ENCODE data around the gene TTC22.

The TTC22 gene

DNA sequence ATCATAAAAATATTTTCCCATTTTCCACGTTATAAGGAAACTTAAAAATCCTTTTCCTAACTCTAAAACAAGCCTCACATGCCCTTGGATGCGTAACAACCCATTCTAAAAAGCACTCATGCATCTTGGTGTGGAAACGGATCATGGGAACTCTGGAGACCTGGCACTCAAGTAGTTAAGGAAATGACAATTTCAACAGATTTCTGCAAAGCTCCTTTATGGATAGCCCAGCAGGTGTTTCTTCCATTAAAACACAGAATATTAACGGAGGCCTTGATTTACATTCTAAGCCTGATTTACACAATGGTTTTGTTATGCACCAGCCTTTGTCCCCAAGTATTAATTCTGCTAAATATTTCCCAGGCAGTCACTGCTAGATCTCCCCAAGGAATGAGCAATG, 49.7 kb downstream of the TTC22 start:
- DNase-seq (ENCODE audit: low read depth in 2 of 2) = no peak

DNA sequence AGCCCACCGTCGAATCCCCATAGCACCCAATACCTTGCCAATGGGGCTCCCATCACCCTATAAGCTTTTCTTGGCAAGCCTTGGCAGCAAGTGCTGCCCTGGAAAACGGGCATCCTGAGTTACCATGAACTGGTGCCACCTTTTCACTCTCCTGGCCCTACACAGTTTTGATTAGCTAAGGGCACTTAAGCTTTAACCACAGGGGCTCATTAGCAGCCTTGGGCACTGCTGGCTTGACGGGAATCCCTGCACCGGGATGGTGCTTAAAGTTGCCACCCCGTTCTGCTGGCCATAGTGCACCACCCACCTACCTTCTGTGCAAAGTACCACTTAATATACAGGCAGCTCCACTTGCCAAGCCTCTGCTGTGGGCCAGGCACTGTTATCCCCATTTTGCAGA, 50.5 kb downstream of the TTC22 start:
- no peak for DNase-seq (ENCODE audit: low read depth in 2 of 2)

GRCh38 chr1:54748094-54748835, 52.9 kb downstream of the TTC22 start:
- DNase-seq (ENCODE audit: low read depth in 2 of 2) = no peak

GRCh38 chr1:54745864-54746263, 55.3 kb downstream of the TTC22 start:
- DNase-seq (ENCODE audit: low read depth in 2 of 2) = no peak

- DNase-seq (ENCODE audit: low read depth in 2 of 2) = no peak
These were observed 55.8 kb downstream of the TTC22 start for GRCh38 chr1:54745274-54745673.

DNA sequence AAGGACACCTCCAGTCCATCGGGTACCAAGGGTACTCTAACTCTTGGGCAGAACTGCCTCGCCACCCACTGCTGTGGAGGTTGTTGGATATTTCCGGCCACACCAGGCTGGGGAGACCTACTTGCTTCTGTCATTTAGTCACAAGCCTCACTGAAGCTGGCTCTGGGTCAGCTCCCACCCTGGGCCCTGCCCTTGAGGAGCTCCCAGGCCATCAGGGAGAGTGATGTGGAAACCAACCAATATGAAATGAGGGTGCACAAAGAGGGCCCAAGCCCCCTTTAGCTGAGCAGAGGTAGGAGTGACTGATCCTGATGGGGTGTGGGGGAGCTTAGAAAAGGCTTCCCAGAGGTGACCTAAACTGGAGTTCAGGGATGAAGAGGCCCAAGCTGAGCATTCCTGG, 56.4 kb downstream of the TTC22 start:
- no peak for DNase-seq (ENCODE audit: low read depth in 2 of 2)

DNA sequence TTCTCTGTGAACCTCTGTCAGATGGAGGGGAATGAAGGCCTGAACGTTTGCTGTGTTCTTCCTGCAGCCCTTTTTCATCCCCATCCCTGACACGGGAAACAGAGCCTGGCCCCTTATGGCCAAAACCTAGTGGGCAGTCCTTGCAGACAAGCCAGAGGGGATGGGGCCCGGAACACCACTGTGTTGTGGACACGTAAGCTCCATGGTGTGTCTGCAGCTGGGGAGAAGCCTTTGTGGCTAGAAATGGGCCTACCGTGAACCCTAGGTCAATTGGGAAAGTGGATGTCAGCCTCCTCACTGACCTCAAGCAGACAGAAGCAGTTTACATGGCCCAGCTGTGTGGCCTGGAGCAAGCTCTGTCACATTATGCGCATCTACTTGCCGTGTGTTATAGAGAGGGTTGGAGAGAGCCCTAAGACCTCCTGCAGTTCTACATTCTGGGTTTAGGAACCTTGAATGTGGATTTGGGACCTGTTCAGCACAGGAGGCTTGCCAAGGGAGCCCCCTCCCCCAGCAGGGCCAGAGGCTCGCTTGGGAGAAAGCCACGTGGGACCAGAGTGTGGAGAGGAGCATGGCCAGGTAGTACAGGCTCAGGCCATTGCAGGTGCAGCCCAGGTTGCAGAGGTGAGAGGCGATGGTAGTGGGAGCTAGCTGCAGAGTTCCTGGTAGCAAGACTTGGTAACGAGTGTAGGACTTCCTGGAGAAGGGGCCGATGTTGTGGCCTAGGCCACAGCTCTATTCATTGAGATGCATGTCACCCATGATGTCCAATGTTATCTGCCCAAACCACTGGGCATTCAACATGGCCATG, 57.5 kb downstream of the TTC22 start:
- DNase-seq (ENCODE audit: low read depth in 2 of 2) = no peak

GRCh38 chr1:54742282-54742681, 58.8 kb downstream of the TTC22 start:
- no peak for DNase-seq (ENCODE audit: low read depth in 2 of 2)

- no peak for DNase-seq (ENCODE audit: low read depth in 2 of 2)
These were observed 59.6 kb downstream of the TTC22 start for GRCh38 chr1:54741531-54741930.

DNA sequence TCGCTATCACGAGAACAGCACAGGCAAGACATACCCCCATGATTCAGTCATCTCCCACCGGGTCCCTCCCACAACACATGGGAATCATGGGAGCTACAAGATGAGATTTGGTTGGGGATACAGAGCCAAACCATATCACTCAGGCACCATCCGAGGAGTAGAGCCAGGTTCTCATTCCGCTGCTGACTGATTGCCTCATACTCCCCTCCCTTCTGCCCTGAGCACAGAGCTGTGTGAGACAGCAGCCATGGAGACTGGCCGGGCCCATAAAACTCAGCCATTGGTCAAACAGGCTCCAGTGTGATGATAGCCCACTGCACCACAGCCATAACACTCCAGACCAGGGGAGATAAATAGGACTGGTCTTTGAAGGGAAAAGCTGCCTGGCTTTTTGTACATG, 62.9 kb downstream of the TTC22 start:
- DNase-seq (ENCODE audit: low read depth in 2 of 2) = no peak

DNA sequence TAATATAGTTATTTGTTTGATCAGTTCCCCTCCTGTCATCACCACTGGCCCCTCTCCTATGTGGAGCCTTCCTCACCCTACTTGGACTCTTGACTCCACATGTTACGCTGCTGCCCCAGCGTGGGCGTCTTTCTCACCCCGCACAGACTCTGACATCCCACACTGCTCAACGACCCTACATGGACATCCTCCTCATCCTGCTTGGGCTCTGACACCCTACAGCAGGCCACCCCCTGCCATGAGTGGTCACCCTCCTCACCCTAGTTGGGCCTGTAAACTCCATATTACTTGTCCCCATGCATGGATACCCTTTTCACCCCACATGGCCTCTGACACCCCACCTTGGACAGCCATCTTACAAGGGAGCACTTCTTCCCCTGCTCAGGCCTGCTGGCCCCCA, 64.4 kb downstream of the TTC22 start:
- no peak for DNase-seq (ENCODE audit: low read depth in 2 of 2)
